ENCODE measurements around the gene FTHL17.

The FTHL17 gene

GRCh38 chrX:31071262-31071661 lies 579 bp downstream of the FTHL17 start:
- no peak overlapping the region for H3K4me3 ChIP-seq (ENCODE audit: low read depth, low read length)
- TF ChIP-seq, protein P1, sequence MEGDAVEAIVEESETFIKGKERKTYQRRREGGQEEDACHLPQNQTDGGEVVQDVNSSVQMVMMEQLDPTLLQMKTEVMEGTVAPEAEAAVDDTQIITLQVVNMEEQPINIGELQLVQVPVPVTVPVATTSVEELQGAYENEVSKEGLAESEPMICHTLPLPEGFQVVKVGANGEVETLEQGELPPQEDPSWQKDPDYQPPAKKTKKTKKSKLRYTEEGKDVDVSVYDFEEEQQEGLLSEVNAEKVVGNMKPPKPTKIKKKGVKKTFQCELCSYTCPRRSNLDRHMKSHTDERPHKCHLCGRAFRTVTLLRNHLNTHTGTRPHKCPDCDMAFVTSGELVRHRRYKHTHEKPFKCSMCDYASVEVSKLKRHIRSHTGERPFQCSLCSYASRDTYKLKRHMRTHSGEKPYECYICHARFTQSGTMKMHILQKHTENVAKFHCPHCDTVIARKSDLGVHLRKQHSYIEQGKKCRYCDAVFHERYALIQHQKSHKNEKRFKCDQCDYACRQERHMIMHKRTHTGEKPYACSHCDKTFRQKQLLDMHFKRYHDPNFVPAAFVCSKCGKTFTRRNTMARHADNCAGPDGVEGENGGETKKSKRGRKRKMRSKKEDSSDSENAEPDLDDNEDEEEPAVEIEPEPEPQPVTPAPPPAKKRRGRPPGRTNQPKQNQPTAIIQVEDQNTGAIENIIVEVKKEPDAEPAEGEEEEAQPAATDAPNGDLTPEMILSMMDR (IDR thresholded peaks at IDR 0.05; ENCODE audit: low read depth, low read length, missing control alignments), result no peak
- no peak for DNase-seq (ENCODE audit: low read depth)

DNA sequence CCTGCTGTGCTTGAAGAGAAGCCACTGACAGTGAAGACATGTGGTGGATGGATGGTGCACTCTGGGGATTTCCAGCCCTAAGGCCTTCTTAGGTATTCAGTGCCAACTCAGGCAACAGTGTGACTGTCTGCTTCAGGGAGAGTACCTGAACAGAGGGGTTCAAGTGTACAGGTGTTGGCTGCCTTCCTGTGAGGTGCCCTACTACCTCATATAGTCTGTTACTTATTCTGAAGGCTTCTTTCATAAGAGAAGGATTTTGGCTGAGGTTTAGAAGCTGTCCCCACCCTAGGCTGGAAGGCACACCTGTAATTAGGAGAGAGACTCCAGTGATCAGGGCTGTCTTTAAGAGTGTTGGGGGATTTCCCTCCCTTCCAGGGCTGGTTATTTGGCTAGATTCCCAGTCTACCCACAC lies 1.8 kb downstream of the FTHL17 start:
- TF ChIP-seq, protein P1 (IDR thresholded peaks at IDR 0.05; ENCODE audit: low read depth, low read length, missing control alignments), result no peak
- no peak overlapping the region for H3K4me3 ChIP-seq (ENCODE audit: low read depth, low read length)
- no peak for DNase-seq (ENCODE audit: low read depth)

- TF ChIP-seq, protein P1 (IDR thresholded peaks at IDR 0.05; ENCODE audit: low read depth, low read length, missing control alignments), result no peak
- no peak overlapping the region for H3K4me3 ChIP-seq (ENCODE audit: low read depth, low read length)
- DNase-seq (ENCODE audit: low read depth), result no peak
Observed at GRCh38 chrX:31063114-31063513, 8.7 kb downstream of the FTHL17 start.

- H3K4me3 ChIP-seq (ENCODE audit: low read depth, low read length), result no peak overlapping the region
- DNase-seq (ENCODE audit: low read depth), result no peak
- TF ChIP-seq, protein P1 (IDR thresholded peaks at IDR 0.05; ENCODE audit: low read depth, low read length, missing control alignments), result no peak
Observed at GRCh38 chrX:31061091-31061490, 10.8 kb downstream of the FTHL17 start.

GRCh38 chrX:31060016-31060415 lies 11.8 kb downstream of the FTHL17 start:
- DNase-seq (ENCODE audit: low read depth), result no peak
- H3K4me3 ChIP-seq (ENCODE audit: low read depth, low read length), result no peak overlapping the region
- TF ChIP-seq, protein P1 (IDR thresholded peaks at IDR 0.05; ENCODE audit: low read depth, low read length, missing control alignments), result no peak

GRCh38 chrX:31058284-31058683 lies 13.6 kb downstream of the FTHL17 start:
- no peak overlapping the region for H3K4me3 ChIP-seq (ENCODE audit: low read depth, low read length)
- DNase-seq (ENCODE audit: low read depth), result no peak
- TF ChIP-seq, protein P1 (IDR thresholded peaks at IDR 0.05; ENCODE audit: low read depth, low read length, missing control alignments), result no peak

DNA sequence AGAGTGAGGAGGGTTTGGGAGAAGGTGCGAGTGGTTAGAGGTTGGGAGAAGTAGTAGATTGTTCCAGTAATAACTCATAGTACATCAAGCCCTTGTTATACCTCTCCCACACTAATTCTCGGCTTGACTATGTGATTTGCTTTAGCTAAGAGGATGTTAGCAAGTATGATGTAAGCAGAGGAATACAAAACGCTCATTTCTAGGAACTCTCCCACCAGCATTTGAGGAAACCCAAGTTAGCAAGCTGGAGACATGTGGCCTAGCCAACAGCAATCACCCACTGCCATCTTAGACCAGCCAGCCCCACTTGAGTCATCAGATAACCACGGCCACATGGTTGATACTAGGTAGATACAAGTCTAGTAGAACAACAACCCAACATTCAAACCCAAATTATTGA lies 14.2 kb downstream of the FTHL17 start:
- H3K4me3 ChIP-seq (ENCODE audit: low read depth, low read length), result no peak overlapping the region
- DNase-seq (ENCODE audit: low read depth), result no peak
- TF ChIP-seq, protein P1 (IDR thresholded peaks at IDR 0.05; ENCODE audit: low read depth, low read length, missing control alignments), result no peak

All from GM12864 (cell line).